HUES48 (cell line): Measurements from ENCODE around the gene MYO9A.
"Not testable (repeated sequence)": the region's sequence is repeated elsewhere in the genome, so short reads cannot be mapped to it uniquely, and the experiment has no call there.

Experiments
- H3K27ac ChIP-seq: one replicate; pipeline ENCODE4 v1.7.0; 2013; ENCODE audit warnings: low read depth, low read length, inconsistent platforms
- H3K27me3 ChIP-seq: 2 replicates; pipeline ENCODE4 v1.6.1; 2013; ENCODE audit warnings: mild to moderate bottlenecking, low read length; ENCODE audit not compliant: control insufficient read depth, insufficient read depth
- H3K36me3 ChIP-seq: 2 replicates; pipeline ENCODE4 v1.6.1; 2013; ENCODE audit warnings: low read length; ENCODE audit not compliant: control insufficient read depth, insufficient read depth
- H3K4me1 ChIP-seq: 2 replicates; pipeline ENCODE4 v1.6.1; 2013; ENCODE audit warnings: mild to moderate bottlenecking, low read length; ENCODE audit not compliant: control insufficient read depth, insufficient read depth
- H3K4me3 ChIP-seq: 2 replicates; pipeline ENCODE4 v1.5.1; 2013; ENCODE audit warnings: mild to moderate bottlenecking, low read depth, low read length
- H3K9ac ChIP-seq: 2 replicates; pipeline ENCODE4 v1.6.1; 2013; ENCODE audit warnings: mild to moderate bottlenecking, low read depth, low read length, moderate library complexity
- H3K9me3 ChIP-seq: 2 replicates; pipeline ENCODE4 v1.6.1; 2013; ENCODE audit warnings: low read length; ENCODE audit not compliant: control insufficient read depth, insufficient read depth

Gene MYO9A

GRCh38 chr15:72086010-72086697 lies 31.8 kb downstream of the MYO9A start:
- Histone ChIP-seq H3K9me3 (no peaks in the 10 kb centered on the region), H3K36me3 (no peaks in the 10 kb centered on the region), H3K4me3 (no peak overlapping the region)

GRCh38 chr15:72082176-72082575 lies 35.8 kb downstream of the MYO9A start:
- no peaks in the 10 kb centered on the region for H3K4me1 ChIP-seq

More at GRCh38 chr15:72086010-72086697, 31.8 kb downstream of the MYO9A start:
- H3K27ac ChIP-seq, result no peak overlapping the region
- no peaks in the 10 kb centered on the region for H3K4me1 ChIP-seq
- H3K27me3 ChIP-seq, result no peaks in the 10 kb centered on the region
- no peak overlapping the region for H3K9ac ChIP-seq

GRCh38 chr15:72078887-72079286 lies 39.1 kb downstream of the MYO9A start:
- no peak overlapping the region for H3K9ac ChIP-seq
- no peaks in the 10 kb centered on the region for H3K4me1 ChIP-seq
- no peaks in the 10 kb centered on the region for H3K9me3 ChIP-seq
- H3K4me3 ChIP-seq, result no peak overlapping the region
- H3K27me3 ChIP-seq, result no peaks in the 10 kb centered on the region
- no peak overlapping the region for H3K27ac ChIP-seq
- no peaks in the 10 kb centered on the region for H3K36me3 ChIP-seq

More at GRCh38 chr15:72082176-72082575, 35.8 kb downstream of the MYO9A start:
- Histone ChIP-seq H3K4me3 (no peak overlapping the region), H3K9ac (no peak overlapping the region), H3K9me3 (no peaks in the 10 kb centered on the region), H3K27me3 (no peaks in the 10 kb centered on the region), H3K36me3 (no peaks in the 10 kb centered on the region), H3K27ac (no peak overlapping the region)

- H3K27me3 ChIP-seq, result no peaks in the 10 kb centered on the region
- H3K4me3 ChIP-seq, result no peak overlapping the region
- no peak overlapping the region for H3K27ac ChIP-seq
- no peaks in the 10 kb centered on the region for H3K4me1 ChIP-seq
- no peaks in the 10 kb centered on the region for H3K9me3 ChIP-seq
- no peaks in the 10 kb centered on the region for H3K36me3 ChIP-seq
- H3K9ac ChIP-seq, result no peak overlapping the region
Measured at GRCh38 chr15:72077950-72078349, 40.0 kb downstream of the MYO9A start.

- Histone ChIP-seq H3K27ac (no peak overlapping the region), H3K27me3 (no peaks in the 10 kb centered on the region), H3K4me1 (no peaks in the 10 kb centered on the region), H3K9ac (no peak overlapping the region), H3K4me3 (no peak overlapping the region), H3K9me3 (no peaks in the 10 kb centered on the region), H3K36me3 (no peaks in the 10 kb centered on the region)
Measured at GRCh38 chr15:72074335-72075060, 43.5 kb downstream of the MYO9A start.

GRCh38 chr15:72071448-72071825 lies 46.5 kb downstream of the MYO9A start:
- H3K27ac ChIP-seq, H3K4me1 ChIP-seq, H3K36me3 ChIP-seq, H3K9ac ChIP-seq, H3K27me3 ChIP-seq, H3K4me3 ChIP-seq, H3K9me3 ChIP-seq: not testable (repeated sequence)

- H3K4me1 ChIP-seq, result no peaks in the 10 kb centered on the region
- no peaks in the 10 kb centered on the region for H3K9me3 ChIP-seq
- no peak overlapping the region for H3K9ac ChIP-seq
- no peak overlapping the region for H3K27ac ChIP-seq
- H3K36me3 ChIP-seq, result no peaks in the 10 kb centered on the region
- H3K4me3 ChIP-seq, result no peak overlapping the region
- H3K27me3 ChIP-seq, result no peaks in the 10 kb centered on the region
Measured at GRCh38 chr15:72070817-72071447, 47.0 kb downstream of the MYO9A start.

GRCh38 chr15:72068856-72069255 lies 49.1 kb downstream of the MYO9A start:
- H3K9ac ChIP-seq, result no peak overlapping the region
- no peaks in the 10 kb centered on the region for H3K4me1 ChIP-seq
- H3K27me3 ChIP-seq, result no peaks in the 10 kb centered on the region
- H3K27ac ChIP-seq, result no peak overlapping the region
- no peak overlapping the region for H3K4me3 ChIP-seq
- H3K9me3 ChIP-seq, result no peaks in the 10 kb centered on the region
- H3K36me3 ChIP-seq, result no peaks in the 10 kb centered on the region

GRCh38 chr15:72065801-72066200 lies 52.1 kb downstream of the MYO9A start:
- Histone ChIP-seq H3K9ac (no peak overlapping the region), H3K27me3 (no peaks in the 10 kb centered on the region), H3K36me3 (no peaks in the 10 kb centered on the region), H3K9me3 (no peaks in the 10 kb centered on the region), H3K4me1 (peaks cover 2% of the 10 kb centered on the region), H3K27ac (no peak overlapping the region), H3K4me3 (no peak overlapping the region)

- Histone ChIP-seq H3K27ac (no peak overlapping the region), H3K36me3 (no peaks in the 10 kb centered on the region), H3K9me3 (no peaks in the 10 kb centered on the region), H3K4me1 (peaks cover 20% of the 10 kb centered on the region), H3K4me3 (no peak overlapping the region), H3K9ac (no peak overlapping the region), H3K27me3 (no peaks in the 10 kb centered on the region)
Measured at GRCh38 chr15:72063186-72063585, 54.8 kb downstream of the MYO9A start.

- Histone ChIP-seq H3K9ac (no peak overlapping the region), H3K9me3 (no peaks in the 10 kb centered on the region), H3K36me3 (no peaks in the 10 kb centered on the region)
Measured at GRCh38 chr15:72062319-72062718, 55.6 kb downstream of the MYO9A start.

More at GRCh38 chr15:72062319-72062718, 55.6 kb downstream of the MYO9A start:
- H3K4me3 ChIP-seq, result no peak overlapping the region
- H3K27ac ChIP-seq, result no peak overlapping the region
- H3K27me3 ChIP-seq, result no peaks in the 10 kb centered on the region
- H3K4me1 ChIP-seq, result peaks cover 28% of the 10 kb centered on the region
